Loucy (cell line): ENCODE data around the gene NDEL1.

Experiments
- CTCF ChIP-seq: fragments of 200-600 bp; sonication (generic); conservative IDR thresholded peaks from 2 replicates; pipeline ENCODE4 v1.5.1; 2014; ENCODE audit warnings: mild to moderate bottlenecking, antibody characterized with exemption, low read length
- EZH2phosphoT487 ChIP-seq: fragments of 200-600 bp; IDR thresholded peaks from 2 replicates; pipeline ENCODE4 v1.6.1; 2018; ENCODE audit warnings: antibody characterized with exemption, mild to moderate bottlenecking, moderate library complexity, borderline replicate concordance

- TF ChIP-seq CTCF (no peak), EZH2phosphoT487 (no peak)
Observed at GRCh38 chr17:8443756-8444155, 8.1 kb downstream of the NDEL1 start.
